SU-DHL-6 (cell line): ENCODE results near the gene NFIX.

ENCODE experiments used
- CTCF ChIP-seq: fragments of 200-600 bp; sonication (generic); IDR thresholded peaks from one replicate; pipeline ENCODE4 v1.5.1; 2017; ENCODE audit warnings: antibody characterized with exemption, mild to moderate bottlenecking, low read length, moderate library complexity; ENCODE audit not compliant: insufficient read depth, poor library complexity, severe bottlenecking
- EZH2phosphoT487 ChIP-seq: fragments of 200-600 bp; sonication (generic), shearing (Covaris generic); conservative IDR thresholded peaks from 2 replicates; pipeline ENCODE4 v1.6.1; 2018; ENCODE audit warnings: mild to moderate bottlenecking, antibody characterized with exemption, low read length, moderate library complexity, mixed read lengths

- no peak for TF ChIP-seq CTCF
- no peak for TF ChIP-seq EZH2phosphoT487
Measured at GRCh38 chr19:13044231-13044836, 49.1 kb downstream of the NFIX start.
